NCI-H526 (cell line): Measurements from ENCODE around the gene ZNF668.

Experiments
- DNase-seq, 2 experiments: peaks; one replicate each; lab custom pipeline; 2025; lab: John Stamatoyannopoulos, UW

ZNF668 gene

DNA sequence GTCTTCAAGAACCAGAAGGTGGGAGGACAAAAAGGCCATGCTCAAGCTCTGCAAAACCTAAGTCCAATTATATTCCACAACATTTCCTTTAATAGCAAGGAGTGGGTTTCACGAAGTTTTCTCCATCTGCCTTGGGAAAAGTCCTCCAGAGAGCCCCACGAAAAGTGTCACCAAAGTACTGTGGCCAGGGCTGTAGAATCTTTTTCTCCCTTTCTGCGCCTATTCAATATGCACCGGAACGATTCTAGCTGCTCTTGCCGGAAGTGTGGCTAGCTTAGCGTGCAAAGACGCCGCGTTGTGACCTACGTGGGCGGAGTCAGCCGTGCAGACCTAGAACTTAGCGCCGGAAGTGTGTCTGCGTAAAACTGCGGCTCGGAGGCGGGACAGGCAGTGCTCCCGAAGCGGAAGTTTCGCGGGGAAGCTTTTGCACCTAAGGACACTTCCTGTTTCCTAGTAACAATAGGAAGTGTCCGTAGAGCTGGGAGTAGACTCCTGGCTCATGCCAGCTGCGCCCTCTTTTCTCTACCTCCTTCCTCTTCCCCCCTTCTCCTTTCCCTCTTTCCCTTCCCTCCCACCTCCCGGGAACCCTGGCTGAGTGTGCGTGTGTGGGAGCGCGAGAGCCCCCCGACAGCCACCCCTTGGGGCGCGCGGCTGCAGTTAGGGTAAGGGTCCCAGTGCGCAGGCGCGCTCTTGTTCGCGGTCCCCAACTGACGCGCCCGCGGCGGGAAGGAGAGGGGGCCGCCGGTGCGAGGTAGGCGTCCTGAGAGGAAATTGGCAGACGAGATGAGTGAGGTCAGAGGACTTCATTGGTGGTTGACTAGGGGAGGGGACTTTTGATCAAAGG is at the start of gene ZNF668, which contains the start of gene ZNF646:
ZNF668 (minus strand) TSS at position 271 of the 844 bp plus-strand sequence. CDS start 9,781 bp downstream, outside the sequence.
ZNF646 (plus strand) TSS at position 453 of the 844 bp plus-strand sequence. CDS start 1,903 bp downstream, outside the sequence.
- DNase-seq: peak; percentile 98 to 99

DNA sequence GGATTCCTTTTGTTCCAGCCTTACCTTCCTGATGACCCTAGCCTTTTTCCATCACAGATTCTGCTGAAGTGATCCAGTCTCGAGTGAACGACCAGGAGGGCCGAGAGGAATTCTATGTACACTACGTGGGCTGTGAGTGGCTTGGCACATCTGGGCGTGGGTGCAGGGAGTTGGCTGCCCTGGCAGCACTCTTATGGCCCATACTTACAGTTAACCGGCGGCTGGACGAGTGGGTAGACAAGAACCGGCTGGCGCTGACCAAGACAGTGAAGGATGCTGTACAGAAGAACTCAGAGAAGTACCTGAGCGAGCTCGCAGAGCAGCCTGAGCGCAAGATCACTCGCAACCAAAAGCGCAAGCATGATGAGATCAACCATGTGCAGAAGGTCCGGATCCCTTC is 46.1 kb upstream of the ZNF668 start:
- DNase-seq: no peak

DNA sequence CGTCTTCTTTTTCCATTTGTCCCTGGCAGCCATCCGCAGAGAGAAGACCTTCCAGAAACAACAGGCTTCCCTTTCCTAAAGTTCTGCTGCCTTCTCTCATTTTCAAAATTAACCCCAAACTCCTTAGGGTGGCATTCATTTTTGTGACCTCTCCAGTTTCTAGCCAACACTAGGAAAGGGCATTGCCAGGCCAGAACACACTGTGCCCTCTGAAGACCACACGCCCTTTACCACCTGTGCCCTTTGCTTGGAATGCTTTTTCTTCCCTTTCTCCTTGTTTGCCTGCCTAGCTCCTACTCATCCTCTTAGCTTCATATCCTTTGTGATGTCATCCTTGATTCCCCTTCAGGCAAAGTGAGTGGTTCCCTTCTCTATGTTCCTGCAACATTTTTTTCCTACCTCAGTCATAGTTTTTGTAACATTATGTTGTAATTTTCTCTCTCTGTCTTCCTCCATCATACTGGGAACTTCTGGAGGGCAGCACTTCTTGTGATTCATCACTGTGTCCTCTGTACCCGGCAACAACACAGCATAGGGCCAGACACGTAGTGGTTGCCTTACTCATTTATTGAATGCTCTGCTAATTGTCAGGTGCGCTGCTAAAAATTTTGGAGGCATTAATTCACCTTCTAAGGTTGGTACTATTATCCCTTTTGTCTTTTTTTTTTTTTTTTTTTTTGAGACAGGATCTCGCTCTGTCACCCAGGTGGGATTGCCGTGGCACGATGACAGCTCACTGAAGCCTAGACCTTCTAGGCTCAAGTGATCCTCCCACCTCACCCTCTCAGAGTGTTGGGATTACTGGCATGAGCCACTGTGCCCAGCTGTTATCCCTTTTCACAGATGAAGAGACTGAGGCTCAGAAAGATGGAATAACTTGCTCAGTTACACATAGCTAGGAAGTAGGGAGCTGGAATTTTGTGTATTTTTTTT is 44.4 kb upstream of the ZNF668 start:
- no peak for DNase-seq

DNA sequence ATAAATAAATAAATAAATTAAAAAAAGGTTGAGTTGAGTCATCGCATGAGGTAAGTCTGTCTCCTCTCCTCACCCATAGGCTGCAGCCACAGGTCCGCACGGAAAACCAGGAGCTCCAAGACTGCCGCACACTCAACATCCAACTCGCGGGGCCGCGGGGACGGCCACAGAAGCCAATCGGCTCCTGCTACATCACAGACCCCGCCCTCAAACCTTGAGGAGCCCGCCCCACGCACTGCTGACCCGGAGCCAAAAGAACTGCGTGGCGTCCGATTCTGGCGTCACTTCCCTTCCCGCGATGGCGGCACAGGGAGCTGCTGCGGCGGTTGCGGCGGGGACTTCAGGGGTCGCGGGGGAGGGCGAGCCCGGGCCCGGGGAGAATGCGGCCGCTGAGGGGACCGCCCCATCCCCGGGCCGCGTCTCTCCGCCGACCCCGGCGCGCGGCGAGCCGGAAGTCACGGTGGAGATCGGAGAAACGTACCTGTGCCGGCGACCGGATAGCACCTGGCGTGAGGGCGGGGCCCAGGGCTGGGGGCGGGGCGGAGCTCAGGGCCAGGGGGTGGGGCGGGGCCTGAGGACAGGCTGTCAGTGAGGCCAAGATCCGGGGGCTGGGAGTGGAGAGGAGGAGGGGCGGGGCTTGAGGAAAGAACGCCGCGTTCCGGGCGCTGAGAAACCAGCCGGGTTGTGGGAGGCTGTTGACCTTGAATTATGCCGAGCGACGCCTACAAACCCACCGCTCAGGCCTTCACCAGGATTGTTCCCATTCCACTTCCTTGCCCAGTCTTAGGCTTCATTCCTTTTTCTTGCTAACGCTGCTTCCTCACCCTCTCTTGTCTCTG is 43.6 kb upstream of the ZNF668 start, which contains the start of gene KAT8:
KAT8 (plus strand) TSS at position 281 of the 839 bp plus-strand sequence; CDS start at position 299, 18 bp downstream.
- DNase-seq: peak; percentile 97 to 99

DNA sequence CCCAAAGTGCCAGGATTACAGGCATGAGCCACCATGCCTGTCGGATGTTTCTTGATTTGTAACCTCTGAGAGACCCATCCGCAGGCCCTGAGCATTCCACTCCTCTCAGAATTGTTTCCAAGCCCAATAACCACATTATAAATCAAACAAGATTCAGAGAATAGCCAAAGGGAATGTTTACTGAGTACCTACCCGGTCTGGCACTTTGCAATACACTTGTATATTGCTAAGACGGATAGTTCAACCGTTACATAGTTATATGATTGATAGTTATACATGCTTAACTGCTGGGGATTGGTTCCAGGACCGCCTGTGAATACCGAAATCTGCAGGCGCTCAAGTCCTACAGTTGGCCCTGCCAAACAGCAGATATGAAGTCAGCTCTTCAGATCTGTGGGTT is 40.4 kb upstream of the ZNF668 start:
- no peak for DNase-seq

DNA sequence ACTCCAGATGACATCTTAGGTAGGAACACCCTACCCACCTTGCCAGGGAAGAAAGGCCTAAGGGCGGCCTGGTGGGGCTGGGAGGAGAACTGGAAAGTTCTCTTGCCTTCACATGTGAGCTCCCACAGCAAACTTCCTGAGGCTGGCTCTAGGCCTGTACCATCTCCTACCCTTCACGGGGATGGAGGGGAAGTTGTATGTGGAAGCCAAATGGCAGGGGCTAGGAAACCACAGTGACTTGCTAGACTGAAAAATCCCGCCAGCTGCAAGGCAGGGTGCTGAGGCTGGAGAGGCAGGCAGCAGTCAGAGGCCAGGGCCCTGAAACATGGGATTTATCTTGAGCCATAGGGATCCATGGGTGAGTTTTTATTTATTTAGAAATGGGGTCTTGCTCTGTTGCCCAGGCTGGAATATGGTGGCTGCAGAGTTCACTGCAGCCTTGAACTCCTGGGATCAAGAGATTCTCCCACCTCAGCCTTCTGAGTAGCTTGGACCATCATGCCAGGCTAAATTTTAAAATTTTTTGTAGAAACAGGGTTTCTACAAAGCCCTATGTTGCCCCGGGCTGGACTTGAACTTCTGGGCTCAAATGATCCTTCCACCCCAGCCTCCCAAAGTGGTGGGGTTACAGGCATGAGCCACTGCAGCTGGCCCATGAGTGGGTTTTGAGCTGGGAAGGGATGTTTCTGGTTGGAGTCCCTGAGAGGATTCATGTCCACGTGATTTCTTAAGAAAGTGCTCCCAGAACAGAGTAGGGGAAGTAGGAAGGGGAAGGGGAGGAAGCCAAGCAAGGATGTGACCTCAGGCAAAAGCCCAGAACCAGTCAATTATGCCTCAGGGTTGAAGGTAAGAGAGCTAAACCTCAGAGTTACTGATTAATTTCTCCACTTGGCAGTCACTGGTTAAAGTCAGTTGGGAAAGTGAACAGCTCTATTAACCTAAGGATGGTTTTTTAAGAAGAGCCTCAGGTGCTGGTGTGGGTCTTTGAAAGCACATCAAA is 39.4 kb upstream of the ZNF668 start:
- no peak for DNase-seq

DNA sequence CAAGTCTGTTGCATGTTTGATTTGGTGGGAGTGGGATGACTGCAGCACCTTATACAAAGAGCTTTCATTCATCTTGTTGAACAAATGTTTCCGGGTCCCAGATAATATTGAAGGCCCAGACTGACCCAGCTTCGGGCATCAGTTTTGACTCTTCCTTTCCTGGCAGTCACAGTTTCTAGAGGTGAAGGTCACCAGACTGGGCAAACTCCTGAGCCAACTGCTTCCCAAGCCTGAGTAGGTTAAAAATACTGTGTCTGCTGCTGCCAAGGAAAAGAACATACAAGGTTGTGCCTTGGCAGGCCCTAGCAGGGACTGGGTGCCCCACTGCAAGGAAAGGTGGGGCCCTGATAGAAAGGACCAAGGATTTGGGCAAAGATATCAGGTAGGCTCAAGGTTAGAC is 38.7 kb upstream of the ZNF668 start:
- no peak for DNase-seq

DNA sequence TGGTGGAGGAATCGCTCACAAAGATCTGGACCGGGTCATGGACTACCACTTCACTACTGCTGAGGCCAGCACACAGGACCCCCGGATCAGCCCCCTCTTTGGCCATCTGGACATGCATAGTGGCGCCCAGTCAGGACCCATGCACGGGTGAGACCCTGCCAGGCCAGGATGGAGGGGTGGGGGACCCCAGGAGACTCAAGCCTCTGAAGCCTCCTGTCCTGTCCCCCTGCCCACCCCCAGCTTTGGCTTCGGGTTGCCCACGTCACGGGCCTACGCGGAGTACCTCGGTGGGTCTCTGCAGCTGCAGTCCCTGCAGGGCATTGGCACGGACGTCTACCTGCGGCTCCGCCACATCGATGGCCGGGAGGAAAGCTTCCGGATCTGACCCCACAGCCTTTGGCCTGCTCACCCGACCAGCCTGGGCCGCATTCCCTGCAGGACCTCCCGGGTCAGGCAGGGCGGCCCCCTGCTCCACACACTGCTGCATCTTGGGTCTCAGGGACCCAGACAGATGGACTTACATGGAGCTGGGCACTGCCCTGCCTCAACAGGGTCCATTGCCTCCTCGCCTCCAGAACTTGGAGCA is 37.9 kb upstream of the ZNF668 start:
- no peak for DNase-seq

DNA sequence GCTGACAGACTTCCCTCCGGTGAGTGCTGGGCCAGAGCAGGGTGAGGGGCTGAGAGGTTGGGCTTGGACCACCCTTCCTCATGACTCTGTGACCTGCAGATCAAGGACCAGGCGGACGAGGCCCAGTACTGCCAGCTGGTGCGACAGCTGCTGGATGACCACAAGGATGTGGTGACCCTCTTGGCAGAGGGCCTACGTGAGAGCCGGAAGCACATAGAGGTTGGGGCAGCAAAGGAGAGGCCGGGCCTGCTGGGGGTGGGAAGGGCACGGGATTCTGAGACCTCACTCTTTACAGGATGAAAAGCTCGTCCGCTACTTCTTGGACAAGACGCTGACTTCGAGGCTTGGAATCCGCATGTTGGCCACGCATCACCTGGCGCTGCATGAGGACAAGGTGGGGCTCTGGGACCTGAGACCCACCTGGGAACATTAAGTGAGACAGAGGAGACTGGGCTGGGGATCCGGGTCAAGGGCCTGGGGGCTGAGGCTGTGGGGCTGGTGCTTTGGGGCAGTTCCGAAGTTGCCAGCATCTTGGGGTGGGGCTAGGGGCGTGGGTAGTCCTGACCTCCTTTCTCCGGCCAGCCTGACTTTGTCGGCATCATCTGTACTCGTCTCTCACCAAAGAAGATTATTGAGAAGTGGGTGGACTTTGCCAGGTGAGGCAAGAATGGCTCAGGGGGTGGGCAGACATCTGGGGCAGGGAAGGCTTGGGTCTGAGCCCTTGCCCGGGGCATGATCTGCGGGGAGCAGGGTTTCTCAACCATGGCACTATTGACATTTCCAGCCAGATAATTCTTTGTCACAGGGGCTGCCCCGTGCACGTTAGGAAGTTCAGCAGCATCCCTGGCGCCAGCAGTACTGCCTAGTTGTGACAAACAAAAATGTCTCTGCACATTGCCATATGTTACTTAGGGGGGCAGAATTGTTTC is 36.3 kb upstream of the ZNF668 start:
- DNase-seq: no peak

DNA sequence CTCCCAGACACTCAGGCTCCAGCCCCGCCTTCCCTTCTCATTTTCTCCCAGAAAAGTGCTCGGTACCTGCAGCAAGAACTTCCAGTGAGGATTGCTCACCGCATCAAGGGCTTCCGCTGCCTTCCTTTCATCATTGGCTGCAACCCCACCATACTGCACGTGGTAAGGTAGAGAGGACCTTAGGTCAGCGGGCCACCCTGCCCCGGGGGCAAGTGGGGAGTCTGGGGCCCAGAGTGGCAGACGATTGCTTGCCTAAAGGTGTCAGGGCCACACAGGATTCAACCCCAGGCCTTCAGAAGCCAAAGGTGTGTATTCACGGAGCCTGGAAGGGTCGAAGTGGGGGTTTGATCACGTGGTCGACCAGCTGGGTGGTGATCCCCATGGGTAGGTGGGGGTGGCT is 35.6 kb upstream of the ZNF668 start:
- DNase-seq: no peak

DNA sequence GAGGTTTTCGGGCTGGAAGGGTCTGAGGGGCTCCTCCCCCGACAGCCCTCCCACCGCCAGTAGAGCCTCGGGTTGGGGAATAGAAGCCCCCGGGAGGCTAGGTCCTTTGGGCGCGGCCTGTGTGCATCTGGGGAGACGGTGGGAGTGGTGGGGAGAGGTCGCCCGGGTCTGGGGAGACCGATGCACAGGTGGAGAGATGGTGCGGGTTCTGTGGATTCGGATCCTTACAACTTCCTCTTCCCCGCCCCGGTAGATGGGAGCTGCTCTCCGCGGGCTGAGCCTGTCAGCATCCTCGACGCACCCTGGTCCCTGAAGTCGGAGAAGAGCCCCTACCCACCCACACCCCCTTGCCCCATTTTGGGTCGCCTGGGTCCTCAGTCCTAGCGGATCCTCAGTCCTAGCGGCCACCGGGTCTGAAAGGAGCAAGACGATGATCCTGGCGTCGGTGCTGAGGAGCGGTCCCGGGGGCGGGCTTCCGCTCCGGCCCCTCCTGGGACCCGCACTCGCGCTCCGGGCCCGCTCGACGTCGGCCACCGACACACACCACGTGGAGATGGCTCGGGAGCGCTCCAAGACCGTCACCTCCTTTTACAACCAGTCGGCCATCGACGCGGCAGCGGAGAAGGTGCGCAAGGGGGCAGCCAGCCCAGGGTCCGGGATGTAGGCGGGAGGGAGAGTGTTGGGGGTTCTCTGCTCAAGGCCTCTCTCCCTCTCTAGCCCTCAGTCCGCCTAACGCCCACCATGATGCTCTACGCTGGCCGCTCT is 34.9 kb upstream of the ZNF668 start:
- DNase-seq: no peak

DNA sequence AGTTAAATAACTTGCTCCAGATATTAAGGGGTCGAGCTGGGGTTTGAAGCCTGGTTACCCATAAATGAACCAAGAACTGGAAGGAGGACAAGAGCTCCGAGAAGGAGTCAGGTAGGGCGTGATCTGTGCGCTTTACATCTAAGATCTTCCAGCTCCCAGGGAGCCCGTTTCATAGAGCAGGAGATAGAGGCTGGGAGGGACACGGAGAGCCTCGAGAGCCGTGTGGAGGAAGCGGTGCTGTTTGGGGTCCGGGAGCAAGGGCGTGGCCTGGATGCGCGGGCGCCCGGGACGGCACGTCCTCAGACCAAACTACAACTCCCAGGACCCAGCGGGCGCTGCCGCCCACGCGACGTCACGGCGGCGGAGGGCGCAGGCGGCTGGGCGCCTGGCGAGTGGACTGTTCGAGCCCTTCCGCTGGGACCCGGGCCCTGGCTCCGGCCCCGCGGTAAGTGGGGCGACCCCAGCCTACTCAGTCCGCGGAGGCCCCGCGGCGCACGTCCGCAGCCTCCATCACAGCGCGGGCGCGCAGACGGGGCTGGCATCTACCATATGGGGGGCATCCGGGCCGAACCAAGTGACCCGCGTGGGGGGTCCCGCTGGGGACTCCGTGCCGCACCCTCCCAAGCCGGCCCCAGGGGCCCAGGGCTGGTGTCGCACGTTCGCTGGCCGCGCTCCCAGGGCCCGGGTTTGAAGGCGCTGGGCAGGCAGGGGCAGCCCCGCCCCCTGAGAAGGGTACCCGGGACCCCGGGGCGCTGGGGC is 34.2 kb upstream of the ZNF668 start, which contains the start of gene BCKDK:
BCKDK (plus strand) TSS at position 352 of the 759 bp plus-strand sequence. CDS start 838 bp downstream, outside the sequence.
- peak; percentile 27 to 86 for DNase-seq

DNA sequence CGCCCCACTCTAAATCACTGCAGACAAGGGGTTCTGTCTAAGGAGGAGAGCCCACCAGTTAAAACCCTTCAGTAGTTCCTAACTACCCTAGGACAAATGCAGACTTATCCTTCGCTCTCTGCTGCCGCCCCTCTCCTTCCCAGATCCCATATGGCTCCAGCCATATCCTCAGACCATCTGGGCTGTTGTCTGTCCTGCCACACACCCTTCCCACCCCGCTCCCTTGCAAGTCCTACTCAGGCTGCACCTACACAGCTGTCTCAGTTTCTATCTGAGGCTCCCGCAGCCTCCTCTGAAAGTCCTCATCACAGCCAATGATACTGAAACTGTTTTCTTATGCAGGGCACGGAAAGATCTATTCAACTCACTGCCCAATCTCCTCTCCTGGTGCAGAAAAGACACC is 33.4 kb upstream of the ZNF668 start:
- no peak for DNase-seq

DNA sequence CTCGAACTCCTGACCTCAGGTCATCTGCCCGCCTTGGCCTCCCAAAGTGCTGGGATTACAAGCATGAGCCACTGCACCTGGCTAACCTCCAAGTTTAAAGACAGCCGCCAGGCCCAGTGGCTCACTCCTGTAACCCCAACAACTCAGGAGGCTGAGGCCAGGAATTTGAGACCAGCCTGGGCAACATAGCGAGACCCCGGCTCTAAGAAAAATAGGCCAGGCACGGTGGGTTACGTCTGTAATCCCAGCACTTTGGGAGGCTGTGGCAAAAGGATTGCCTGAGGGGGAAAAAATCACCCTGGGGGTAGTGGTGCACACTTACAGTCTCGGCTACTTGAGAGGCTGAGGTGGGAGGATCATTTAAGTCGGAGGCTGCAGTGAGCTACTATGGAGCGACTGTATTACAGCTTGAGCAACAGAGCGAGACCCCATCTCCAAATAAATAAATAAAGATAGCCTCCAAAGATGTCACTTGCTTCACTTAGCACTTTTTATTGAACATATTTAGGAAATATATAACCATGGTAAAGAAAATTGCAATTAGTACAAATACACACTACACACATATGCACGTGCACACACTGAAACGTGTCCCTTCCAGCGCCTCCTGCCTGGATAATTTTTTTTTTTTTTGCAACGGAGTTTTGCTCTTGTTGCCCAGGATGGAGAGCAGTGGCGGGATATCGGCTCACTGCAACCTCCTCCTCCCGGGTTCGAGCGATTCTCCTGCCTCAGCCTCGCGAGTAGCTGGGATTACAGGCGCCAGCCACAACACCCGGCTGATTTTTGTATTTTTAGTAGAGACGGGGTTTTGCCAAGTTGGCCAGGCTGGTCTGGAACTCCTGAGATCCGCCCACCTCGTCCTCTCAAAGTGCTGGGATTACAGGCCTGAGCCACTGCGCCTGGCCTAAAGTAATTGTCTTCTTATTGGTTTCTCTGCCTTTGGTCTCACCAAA is 32.7 kb upstream of the ZNF668 start:
- no peak for DNase-seq

DNA sequence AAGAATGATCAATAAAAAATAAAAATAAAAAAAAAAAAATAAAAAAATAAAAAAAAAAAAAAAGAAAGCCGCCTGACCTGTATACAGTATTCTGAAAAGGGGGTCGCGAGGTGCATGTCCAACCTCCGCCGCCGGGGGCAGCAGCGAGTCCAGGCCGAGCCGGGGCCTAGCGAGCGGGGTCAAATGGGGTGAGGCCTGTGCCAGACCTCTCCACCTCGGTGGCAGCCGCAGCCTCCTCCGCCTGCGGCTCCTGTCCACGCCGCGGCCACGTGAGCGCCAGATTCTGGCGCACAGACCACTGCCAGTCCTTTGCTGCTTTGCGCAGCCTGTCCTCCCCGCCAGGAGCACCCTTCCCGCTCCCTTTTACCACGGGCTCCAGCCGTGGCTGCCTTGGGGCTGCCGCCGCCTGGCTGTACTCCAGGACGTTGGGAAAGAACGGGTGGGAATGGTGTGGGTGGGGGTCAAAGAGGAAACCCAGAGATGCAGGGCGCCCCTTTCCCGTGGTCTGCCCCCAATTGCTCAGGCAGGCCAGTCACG is 31.7 kb upstream of the ZNF668 start:
- peak in 1 of 2 experiments; percentile 56 for DNase-seq
